SJSA1 (cell line): ENCODE results near the gene ST14. TPM values are rescaled to one million over a fixed set of nuclear protein-coding genes. Genes with fewer than 3 reads are reported as not detected.

Experiments used
- DNase-seq, 2 experiments: peaks; one replicate each; pipeline ENCODE4 v3.0.0-alpha.2; 2015 to 2020; ENCODE audit warnings: low spot score in 2 of 2, low read depth in 1 of 2
- H3K27ac ChIP-seq: fragments of 250-450 bp; sonication (Bioruptor Pico); 2 replicates; pipeline ENCODE4 v1.5.1; 2020; ENCODE audit warnings: mild to moderate bottlenecking, moderate library complexity
- H3K27me3 ChIP-seq: fragments of 250-450 bp; sonication (Bioruptor Pico); replicated peaks from 2 replicates; pipeline ENCODE4 v1.5.1; 2020; ENCODE audit warnings: mild to moderate bottlenecking, moderate library complexity
- H3K36me3 ChIP-seq: fragments of 250-450 bp; sonication (Bioruptor Pico); 2 replicates; pipeline ENCODE4 v1.5.1; 2020; ENCODE audit warnings: mild to moderate bottlenecking
- H3K4me1 ChIP-seq: fragments of 250-450 bp; sonication (Bioruptor Pico); replicated peaks from 2 replicates; pipeline ENCODE4 v1.6.1; 2021; ENCODE audit warnings: mild to moderate bottlenecking
- H3K4me3 ChIP-seq: fragments of 250-450 bp; sonication (Bioruptor Pico); 2 replicates; pipeline ENCODE4 v1.5.1; 2020; ENCODE audit warnings: mild to moderate bottlenecking
- H3K9me3 ChIP-seq: fragments of 250-450 bp; sonication (Bioruptor Pico); replicated peaks from 2 replicates; pipeline ENCODE4 v1.5.1; 2020; ENCODE audit warnings: mild to moderate bottlenecking
- total RNA-seq: library from RNA; depleted of rRNA; stranded (reverse); fragments of >200 nt; shearing (Covaris generic); gene quantifications from 2 replicates; pipeline ENCODE4 v1.2.3, GENCODE V29; 2014; rRNA removed

Gene ST14
- not detected in 2 replicates for total RNA-seq

GRCh38 chr11:130159657-130160497 is at the start of gene ST14:
Gene ST14 (plus strand): TSS chr11:130159782. CDS start chr11:130159980, 198 bp downstream.
- 0 out of 2 replicates have a peak, but pooled peaks cover 3% of the 10 kb centered on the region for H3K27me3 ChIP-seq
- H3K4me1 ChIP-seq = peaks cover 8% of the 10 kb centered on the region
- H3K36me3 ChIP-seq = no peaks in the 10 kb centered on the region
- no peak within 1 kb of the TSS for H3K27ac ChIP-seq
- H3K4me3 ChIP-seq = no peak within 1 kb of the TSS
- DNase-seq = no peak
- no peaks in the 10 kb centered on the region for H3K9me3 ChIP-seq

- no peaks in the 10 kb centered on the region for H3K4me1 ChIP-seq
- DNase-seq = no peak
- H3K9me3 ChIP-seq = no peaks in the 10 kb centered on the region
- H3K4me3 ChIP-seq = no peak overlapping the region
- no peak overlapping the region for H3K27ac ChIP-seq
- peaks cover 3% of the 10 kb centered on the region; the same call in 1 of the 2 replicates for H3K36me3 ChIP-seq
- H3K27me3 ChIP-seq = no peaks in the 10 kb centered on the region
Measured at GRCh38 chr11:130110339-130111108, 49.1 kb upstream of the ST14 start.

DNA sequence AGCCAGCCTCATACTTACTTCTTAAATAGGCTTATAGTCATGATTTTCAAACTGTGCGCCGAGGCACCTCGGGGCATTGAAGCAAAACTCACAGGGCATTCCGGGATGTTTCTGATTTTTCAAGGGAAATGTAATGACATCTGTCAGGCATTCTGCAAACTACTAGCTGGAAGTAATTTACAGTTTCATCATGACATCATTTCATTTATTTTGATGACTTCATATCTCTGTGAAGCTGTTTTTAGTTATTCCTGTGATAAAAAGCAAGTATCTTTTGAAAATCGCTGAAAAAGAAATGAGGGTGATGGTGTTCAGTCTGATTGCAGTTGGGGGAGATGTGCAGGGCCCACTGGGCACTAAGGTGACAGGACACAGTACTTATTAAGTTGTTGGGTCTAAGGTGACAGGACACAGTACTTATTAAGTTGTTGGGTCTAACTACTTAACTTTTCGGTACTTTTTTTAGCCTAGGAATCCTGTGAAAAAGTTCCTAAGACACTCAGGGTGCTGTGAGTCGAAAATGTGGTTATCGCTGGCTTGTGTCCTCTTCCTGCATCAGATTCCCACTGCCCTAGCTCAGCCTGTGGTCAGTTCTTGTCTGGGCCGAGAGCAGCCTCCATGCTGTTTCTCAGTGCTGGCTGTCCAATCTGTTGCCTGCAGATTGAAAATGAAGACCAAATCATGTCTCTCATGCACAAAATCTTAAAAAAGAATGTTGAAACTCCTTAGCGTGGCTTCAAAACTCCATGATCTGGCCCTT is 47.3 kb upstream of the ST14 start:
- no peaks in the 10 kb centered on the region for H3K27me3 ChIP-seq
- no peaks in the 10 kb centered on the region for H3K9me3 ChIP-seq
- no peaks in the 10 kb centered on the region for H3K4me1 ChIP-seq
- DNase-seq = no peak
- peaks cover 3% of the 10 kb centered on the region; the same call in 1 of the 2 replicates for H3K36me3 ChIP-seq
- no peak overlapping the region for H3K27ac ChIP-seq
- H3K4me3 ChIP-seq = no peak overlapping the region

- no peak overlapping the region for H3K4me3 ChIP-seq
- DNase-seq = no peak
- H3K27me3 ChIP-seq = no peaks in the 10 kb centered on the region
- H3K4me1 ChIP-seq = no peaks in the 10 kb centered on the region
- H3K36me3 ChIP-seq = peaks cover 3% of the 10 kb centered on the region; the same call in 1 of the 2 replicates
- H3K9me3 ChIP-seq = no peaks in the 10 kb centered on the region
- H3K27ac ChIP-seq = no peak overlapping the region
Measured at GRCh38 chr11:130114281-130114680, 45.3 kb upstream of the ST14 start.

DNA sequence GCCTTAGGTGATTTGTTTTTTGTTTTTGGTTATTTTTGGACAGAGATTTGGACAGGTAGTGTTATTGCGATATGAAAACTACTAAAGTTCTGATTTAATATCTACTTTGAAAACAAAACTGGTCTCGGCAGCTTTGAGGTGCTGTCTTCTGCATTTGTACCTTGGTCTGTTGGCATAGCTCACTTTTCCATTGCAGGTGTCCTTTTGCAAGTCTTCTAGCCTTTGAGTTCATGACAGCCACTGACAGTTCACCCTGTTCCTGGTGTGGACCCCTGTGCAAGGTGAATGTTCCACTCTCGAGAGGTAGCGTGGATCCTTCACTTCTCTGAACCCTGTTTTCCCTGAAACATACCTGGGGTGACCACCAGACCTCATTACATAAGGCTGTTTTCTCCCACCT is 44.9 kb upstream of the ST14 start:
- DNase-seq = no peak
- no peaks in the 10 kb centered on the region for H3K27me3 ChIP-seq
- no peaks in the 10 kb centered on the region for H3K4me1 ChIP-seq
- no peaks in the 10 kb centered on the region for H3K9me3 ChIP-seq
- peaks cover 3% of the 10 kb centered on the region; the same call in 1 of the 2 replicates for H3K36me3 ChIP-seq
- no peak overlapping the region for H3K27ac ChIP-seq
- H3K4me3 ChIP-seq = no peak overlapping the region

DNA sequence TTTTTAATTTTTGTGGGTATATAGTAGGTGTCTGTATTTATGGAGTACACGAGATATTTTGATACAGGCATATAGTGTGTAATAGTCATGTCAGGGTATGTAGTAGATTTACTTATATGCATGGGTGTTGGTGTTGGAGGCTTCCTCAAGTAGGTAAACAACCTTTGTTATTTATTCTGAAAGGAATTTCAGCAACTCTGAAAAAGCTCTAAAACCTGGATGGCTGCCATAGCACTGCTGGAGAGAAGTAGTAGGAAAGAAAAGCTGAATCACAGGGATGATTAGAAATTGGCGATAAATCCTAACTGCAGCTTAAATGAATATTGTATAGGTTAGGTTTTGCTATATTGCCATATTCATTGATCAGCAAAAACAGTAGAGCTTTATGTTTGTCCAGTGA is 44.4 kb upstream of the ST14 start:
- Histone ChIP-seq H3K4me3 (no peak overlapping the region), H3K27me3 (no peaks in the 10 kb centered on the region), H3K9me3 (no peaks in the 10 kb centered on the region), H3K4me1 (no peaks in the 10 kb centered on the region), H3K27ac (no peak overlapping the region), H3K36me3 (0 out of 2 replicates have a peak, but pooled peaks cover 3% of the 10 kb centered on the region)
- no peak for DNase-seq

DNA sequence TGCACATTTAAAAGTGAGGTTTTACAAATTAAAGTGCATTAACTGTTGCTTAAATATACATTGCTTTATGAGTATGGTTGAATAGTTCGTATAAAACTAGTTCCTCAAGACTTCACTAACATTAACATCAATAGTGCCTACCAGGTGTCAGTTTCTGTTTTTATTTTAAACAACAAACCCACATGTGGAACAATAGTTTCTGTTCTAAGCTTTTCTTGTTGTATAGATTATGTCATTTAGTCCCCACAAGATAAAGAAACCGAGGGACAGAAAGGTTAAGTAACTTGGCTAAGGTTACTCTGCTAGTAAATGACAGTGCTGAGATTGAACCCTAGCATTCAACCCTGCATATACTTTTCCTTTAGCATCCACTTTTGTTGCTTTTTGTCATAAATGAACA is 41.4 kb upstream of the ST14 start:
- no peak for DNase-seq
- H3K27me3 ChIP-seq = no peaks in the 10 kb centered on the region
- no peaks in the 10 kb centered on the region for H3K4me1 ChIP-seq
- no peak overlapping the region for H3K4me3 ChIP-seq
- H3K36me3 ChIP-seq = peaks cover 7% of the 10 kb centered on the region; the same call in 1 of the 2 replicates
- H3K9me3 ChIP-seq = no peaks in the 10 kb centered on the region
- no peak overlapping the region for H3K27ac ChIP-seq

GRCh38 chr11:130118636-130119387 is 40.8 kb upstream of the ST14 start:
- H3K36me3 ChIP-seq = peaks cover 12% of the 10 kb centered on the region
- peaks cover 1% of the 10 kb centered on the region for H3K4me1 ChIP-seq
- H3K27me3 ChIP-seq = no peaks in the 10 kb centered on the region
- no peak for DNase-seq
- no peak overlapping the region for H3K27ac ChIP-seq
- H3K4me3 ChIP-seq = no peak overlapping the region
- no peaks in the 10 kb centered on the region for H3K9me3 ChIP-seq

DNA sequence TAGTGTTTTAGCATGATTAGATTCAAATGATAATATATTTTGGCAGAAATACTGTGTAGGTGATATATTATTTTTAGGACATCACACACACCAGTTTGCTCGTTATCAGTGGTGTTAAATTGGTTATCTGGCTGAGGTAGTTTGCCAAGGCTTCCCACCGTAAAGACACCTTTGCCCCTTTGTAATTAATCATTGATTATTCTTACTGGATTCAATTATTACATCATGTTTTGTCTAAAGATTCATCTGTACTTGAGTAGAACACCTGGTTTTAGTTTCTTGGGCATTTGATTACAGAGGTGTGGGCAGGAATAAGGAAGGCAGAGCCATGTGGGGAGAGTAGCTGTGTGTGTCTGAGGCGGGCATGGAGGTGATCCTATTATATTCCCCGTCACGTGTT is 39.5 kb upstream of the ST14 start:
- H3K36me3 ChIP-seq = peaks cover 19% of the 10 kb centered on the region
- H3K4me3 ChIP-seq = no peak overlapping the region
- H3K4me1 ChIP-seq = peaks cover 8% of the 10 kb centered on the region
- no peak for DNase-seq
- no peaks in the 10 kb centered on the region for H3K9me3 ChIP-seq
- no peaks in the 10 kb centered on the region for H3K27me3 ChIP-seq
- no peak overlapping the region for H3K27ac ChIP-seq

DNA sequence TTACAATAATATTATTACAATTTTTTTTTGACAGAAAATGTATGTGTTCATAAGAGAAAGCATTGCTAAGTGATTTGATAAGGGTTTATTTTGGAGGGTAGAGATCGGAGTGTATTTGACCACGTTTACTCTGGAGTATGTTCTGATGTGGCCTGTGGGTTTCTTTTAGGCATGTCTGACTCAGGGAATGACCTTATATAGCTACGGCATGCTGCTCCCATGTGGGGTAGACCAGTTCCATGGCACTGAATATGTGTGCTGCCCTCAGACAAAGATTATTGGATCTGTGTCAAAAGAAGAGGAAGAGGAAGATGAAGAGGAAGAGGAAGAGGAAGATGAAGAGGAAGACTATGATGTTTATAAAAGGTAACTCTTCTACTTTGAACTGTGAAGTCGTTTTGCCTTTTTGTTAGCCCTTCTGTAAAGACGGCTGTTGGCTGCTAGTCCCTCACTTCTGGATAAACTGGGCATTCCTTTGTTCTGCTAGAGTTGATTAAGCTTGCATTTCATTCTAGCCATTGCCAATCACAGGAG is 38.1 kb upstream of the ST14 start:
- Histone ChIP-seq H3K27me3 (no peaks in the 10 kb centered on the region), H3K36me3 (peaks cover 19% of the 10 kb centered on the region), H3K4me1 (peaks cover 8% of the 10 kb centered on the region), H3K9me3 (no peaks in the 10 kb centered on the region), H3K27ac (no peak overlapping the region), H3K4me3 (no peak overlapping the region)
- peak in 1 of 2 experiments; percentile 5 for DNase-seq

DNA sequence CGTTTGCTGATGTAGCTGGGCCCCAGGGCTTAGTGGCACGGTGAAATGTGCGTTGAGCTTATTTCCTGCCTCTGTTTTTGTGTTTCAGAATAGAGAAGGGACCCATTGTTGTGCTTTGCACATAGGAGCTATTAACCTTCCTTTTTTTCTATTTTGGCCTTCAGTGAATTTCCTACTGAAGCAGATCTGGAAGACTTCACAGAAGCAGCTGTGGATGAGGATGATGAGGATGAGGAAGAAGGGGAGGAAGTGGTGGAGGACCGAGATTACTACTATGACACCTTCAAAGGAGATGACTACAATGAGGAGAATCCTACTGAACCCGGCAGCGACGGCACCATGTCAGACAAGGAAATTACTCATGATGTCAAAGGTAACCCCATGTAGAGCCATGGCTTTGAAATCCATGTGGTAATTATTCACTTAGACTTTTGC is 37.4 kb upstream of the ST14 start:
- no peaks in the 10 kb centered on the region for H3K9me3 ChIP-seq
- DNase-seq = no peak
- H3K27me3 ChIP-seq = no peaks in the 10 kb centered on the region
- H3K27ac ChIP-seq = no peak overlapping the region
- no peak overlapping the region for H3K4me3 ChIP-seq
- peaks cover 8% of the 10 kb centered on the region for H3K4me1 ChIP-seq
- peaks cover 19% of the 10 kb centered on the region for H3K36me3 ChIP-seq

GRCh38 chr11:130123414-130124040 is 36.1 kb upstream of the ST14 start:
- Histone ChIP-seq H3K4me3 (no peak overlapping the region), H3K9me3 (no peaks in the 10 kb centered on the region), H3K36me3 (peaks cover 27% of the 10 kb centered on the region), H3K27me3 (no peaks in the 10 kb centered on the region), H3K27ac (no peak overlapping the region), H3K4me1 (peaks cover 8% of the 10 kb centered on the region)
- no peak for DNase-seq
